ENCODE results near the gene ABCA7. TPM values are rescaled to one million over a fixed set of nuclear protein-coding genes. Genes with fewer than 3 reads are reported as not detected.
"Not testable (repeated sequence)": the region's sequence is repeated elsewhere in the genome, so short reads cannot be mapped to it uniquely, and the experiment has no call there.

Gene ABCA7
- total and polyA plus RNA-seq, 2 of the 13 experiments (the other 11 are each of a cell fraction or from before 2014, with no cell fraction given) = 4.4 to 32.4 TPM

DNA sequence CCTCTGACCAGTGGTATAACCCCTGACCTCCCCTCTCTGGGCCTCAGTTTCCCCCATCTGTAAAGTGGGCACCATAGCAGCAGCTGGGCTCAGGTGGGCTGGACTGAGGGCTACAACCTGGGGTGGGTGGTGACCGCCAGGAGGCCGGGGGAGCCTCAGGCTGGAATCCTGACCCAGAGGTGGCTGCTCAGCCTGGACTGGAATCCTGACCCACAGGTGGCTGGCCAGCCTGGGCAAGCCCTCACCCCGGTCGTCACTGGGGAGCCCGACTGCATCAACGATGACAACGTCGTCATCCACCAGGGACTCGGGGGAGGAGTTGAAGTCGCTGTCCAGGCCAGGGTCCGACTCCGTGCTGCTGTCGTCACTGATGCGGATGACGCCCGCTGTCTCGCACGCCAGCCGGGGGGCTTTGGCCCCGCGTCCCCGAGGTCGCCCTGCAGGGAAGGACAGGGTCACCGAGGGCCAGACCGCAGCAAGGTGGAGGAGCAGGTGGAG is 74.1 kb downstream of the ABCA7 start (continued):
- TF ChIP-seq SMARCE1 (IDR thresholded peaks at IDR 0.05; ENCODE audit: borderline replicate concordance) (no peak), SETDB1 (CRISPR knock-in tag; IDR thresholded peaks at IDR 0.05; ENCODE audit: borderline replicate concordance) (no peak), HOXA7 (CRISPR knock-in tag; IDR thresholded peaks at IDR 0.05) (no peak), SNAPC4 (CRISPR knock-in tag; IDR thresholded peaks at IDR 0.05) (0 out of 2 replicates have a peak, but pooled peaks have one; percentile 52), ELF3 (CRISPR knock-in tag; IDR thresholded peaks at IDR 0.05) (no peak), CC2D1A (CRISPR knock-in tag; IDR thresholded peaks at IDR 0.05) (no peak), ZNF710 (CRISPR knock-in tag; IDR thresholded peaks at IDR 0.05; ENCODE audit: borderline replicate concordance) (0 out of 2 replicates have a peak, but pooled peaks have one; percentile 32), FOXC1 (CRISPR knock-in tag; IDR thresholded peaks at IDR 0.05; ENCODE audit: borderline replicate concordance) (0 out of 2 replicates have a peak, but pooled peaks have one; percentile 10)

GRCh38 chr19:1114728-1115127 is 74.8 kb downstream of the ABCA7 start:
- FAIRE-seq; H3K4me2 ChIP-seq (ENCODE audit: low read depth, low read length); CTCF ChIA-PET (ENCODE audit: low intra/inter-chr PET ratio, low total read pairs); H3K9ac ChIP-seq (ENCODE audit: insufficient read depth, low read depth, low read length); H3K27ac ChIP-seq (ENCODE audit: extremely low read length, insufficient read depth, low read length); H3K4me3 ChIP-seq (replicated peaks in 1 of 3; ENCODE audit: insufficient read depth in 1 of 3, low read depth in 2 of 3, low read length in 3 of 3); ATAC-seq; BruUV-seq (replicated peaks); H3K27me3 ChIP-seq (ENCODE audit: control insufficient read depth in 1 of 2, insufficient read depth in 2 of 2, low read length in 2 of 2); H3K9me3 ChIP-seq (ENCODE audit: low read length); H2AFZ ChIP-seq (ENCODE audit: low read length); H3K79me2 ChIP-seq (ENCODE audit: insufficient read depth, low read length); DNase-seq (ENCODE audit: low spot score); H4K20me1 ChIP-seq (ENCODE audit: insufficient read depth, low read length): not testable (repeated sequence)
- 100% methylated on average over 7 of the region's 9 CpGs for WGBS (ENCODE audit: low lambda C conversion rate)
- POLR2A ChIA-PET = interaction anchor here (1.0 to 1.9 kb wide), 2 partner anchors 8 to 17 kb away, joined by 3 to 5 read pairs; no protein-coding TSS in a partner anchor
- Histone ChIP-seq H3K4me1 (ENCODE audit: insufficient read depth, low read length) (peaks cover 15% of the 10 kb centered on the region), H3K36me3 (replicated peaks in 1 of 2; ENCODE audit: control insufficient read depth in 1 of 2, insufficient read depth in 2 of 2, low read length in 2 of 2) (peaks cover 13 to 17% of the 10 kb centered on the region in 2 experiments; a peak in 4 of 5 replicates)
- in situ Hi-C loops (cut with HindIII; ENCODE audit: extremely low pct_ligation_motif_present, low pct_unique_long_range_greater_than_20kb) (loop anchor here (5.0 kb wide), 2 partner anchors 38 to 78 kb away; no protein-coding TSS in a partner anchor), intact Hi-C loops (cut with micrococcal nuclease; ENCODE audit: unreplicated experiment) (loop anchor here (5.0 kb wide), 1 partner anchor 78 kb away; no protein-coding TSS in a partner anchor)

Measured in HepG2 (cell line).